HG03097 (cell line): ENCODE measurements around the gene CNIH2.

Experiments
- ATAC-seq: cut with Tn5 transposase; IDR thresholded peaks from one replicate; pipeline ENCODE4 v1.9.1; 2021; ENCODE audit not compliant: unreplicated experiment, low FRiP score

The CNIH2 gene

GRCh38 chr11:66258473-66258893 is 19.5 kb upstream of the CNIH2 start:
- no peak for ATAC-seq

DNA sequence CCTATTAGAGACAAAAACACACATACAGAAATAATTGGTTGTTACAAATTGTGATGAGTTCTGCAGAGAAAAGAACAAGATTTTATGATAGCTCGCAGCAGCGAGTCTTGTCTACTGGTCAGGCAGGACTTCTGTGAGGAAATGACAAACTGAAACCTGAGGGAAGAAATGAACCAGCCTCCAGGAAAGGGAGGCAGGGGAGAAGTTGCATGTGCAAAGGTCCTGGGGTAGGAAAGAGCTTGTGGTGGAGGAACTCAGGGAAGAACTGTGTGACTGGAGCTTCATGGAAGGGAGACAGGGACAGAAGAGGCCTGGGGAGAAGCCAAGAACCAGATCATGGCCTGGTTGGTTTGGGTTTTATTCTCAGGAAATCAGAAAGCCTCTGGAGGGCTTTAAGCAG is 18.8 kb upstream of the CNIH2 start:
- no peak for ATAC-seq

- no peak for ATAC-seq
Measured at GRCh38 chr11:66259956-66260355, 18.0 kb upstream of the CNIH2 start.

- ATAC-seq, result no peak
Measured at GRCh38 chr11:66261578-66261977, 16.4 kb upstream of the CNIH2 start.

GRCh38 chr11:66262191-66262590 is 15.8 kb upstream of the CNIH2 start:
- no peak for ATAC-seq

DNA sequence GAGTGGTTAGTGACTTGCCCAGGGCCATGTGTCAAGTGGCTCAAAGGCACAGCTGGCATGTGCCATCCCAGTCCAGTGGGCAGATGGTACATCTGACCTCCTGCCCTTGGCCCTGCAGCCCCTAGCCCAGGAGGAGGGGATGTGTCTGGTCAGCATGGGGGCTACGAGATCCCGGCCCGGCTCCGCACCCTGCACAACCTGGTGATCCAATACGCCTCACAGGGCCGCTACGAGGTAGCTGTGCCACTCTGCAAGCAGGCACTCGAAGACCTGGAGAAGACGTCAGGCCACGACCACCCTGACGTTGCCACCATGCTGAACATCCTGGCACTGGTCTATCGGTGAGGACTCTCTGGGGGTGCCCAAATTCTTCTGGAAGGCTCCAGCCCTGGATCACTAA is 15.3 kb upstream of the CNIH2 start:
- no peak for ATAC-seq

DNA sequence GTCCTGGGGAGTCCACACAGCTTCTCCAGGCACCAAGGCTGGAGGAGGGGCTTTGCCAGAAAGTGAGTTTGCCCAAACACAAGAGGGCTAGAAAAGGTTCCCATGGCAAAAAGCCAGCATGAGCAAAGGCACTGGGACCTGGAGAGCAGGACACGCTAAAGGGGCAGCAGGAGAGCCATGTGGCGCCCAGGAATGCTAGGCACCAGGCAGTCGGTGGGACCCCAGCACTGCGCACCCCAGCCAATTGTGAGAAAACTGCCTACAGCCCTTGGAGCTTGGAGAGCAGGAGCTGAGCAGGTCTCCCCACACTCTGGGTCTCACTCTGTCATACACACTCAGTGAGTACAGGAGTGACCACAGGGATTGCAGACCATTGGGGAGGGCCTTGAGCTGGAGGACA is 14.7 kb upstream of the CNIH2 start:
- ATAC-seq, result no peak

DNA sequence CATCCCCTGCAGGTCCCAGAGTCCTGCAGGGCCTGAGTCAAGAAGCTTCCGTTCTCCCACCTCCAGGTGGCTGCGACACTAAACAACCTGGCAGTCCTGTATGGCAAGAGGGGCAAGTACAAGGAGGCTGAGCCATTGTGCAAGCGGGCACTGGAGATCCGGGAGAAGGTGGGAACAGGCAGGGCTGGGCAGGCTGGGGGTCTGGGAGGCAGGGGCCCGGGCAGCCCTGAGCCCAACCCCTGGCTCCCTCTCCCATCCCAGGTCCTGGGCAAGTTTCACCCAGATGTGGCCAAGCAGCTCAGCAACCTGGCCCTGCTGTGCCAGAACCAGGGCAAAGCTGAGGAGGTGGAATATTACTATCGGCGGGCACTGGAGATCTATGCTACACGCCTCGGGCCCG is 14.2 kb upstream of the CNIH2 start:
- ATAC-seq, result no peak

GRCh38 chr11:66264383-66264782 is 13.6 kb upstream of the CNIH2 start:
- no peak for ATAC-seq

DNA sequence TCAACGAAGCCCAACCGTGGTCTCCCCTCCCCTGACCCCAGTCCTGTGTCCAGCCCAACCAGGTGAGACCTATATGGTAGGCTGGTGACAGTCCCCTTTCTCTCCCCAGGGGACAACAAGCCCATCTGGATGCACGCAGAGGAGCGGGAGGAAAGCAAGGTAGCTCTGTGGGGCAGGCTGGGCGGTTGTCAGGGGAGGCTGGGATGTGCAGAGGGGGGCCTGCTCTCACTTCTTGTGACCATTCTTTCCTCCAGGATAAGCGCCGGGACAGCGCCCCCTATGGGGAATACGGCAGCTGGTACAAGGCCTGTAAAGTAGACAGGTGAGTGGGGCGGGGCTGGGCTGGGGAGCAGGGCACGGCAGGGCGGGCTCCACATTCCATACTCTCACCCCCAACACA is 13.1 kb upstream of the CNIH2 start:
- ATAC-seq, result no peak

- ATAC-seq, result no peak
Measured at GRCh38 chr11:66265531-66266377, 12.2 kb upstream of the CNIH2 start.

DNA sequence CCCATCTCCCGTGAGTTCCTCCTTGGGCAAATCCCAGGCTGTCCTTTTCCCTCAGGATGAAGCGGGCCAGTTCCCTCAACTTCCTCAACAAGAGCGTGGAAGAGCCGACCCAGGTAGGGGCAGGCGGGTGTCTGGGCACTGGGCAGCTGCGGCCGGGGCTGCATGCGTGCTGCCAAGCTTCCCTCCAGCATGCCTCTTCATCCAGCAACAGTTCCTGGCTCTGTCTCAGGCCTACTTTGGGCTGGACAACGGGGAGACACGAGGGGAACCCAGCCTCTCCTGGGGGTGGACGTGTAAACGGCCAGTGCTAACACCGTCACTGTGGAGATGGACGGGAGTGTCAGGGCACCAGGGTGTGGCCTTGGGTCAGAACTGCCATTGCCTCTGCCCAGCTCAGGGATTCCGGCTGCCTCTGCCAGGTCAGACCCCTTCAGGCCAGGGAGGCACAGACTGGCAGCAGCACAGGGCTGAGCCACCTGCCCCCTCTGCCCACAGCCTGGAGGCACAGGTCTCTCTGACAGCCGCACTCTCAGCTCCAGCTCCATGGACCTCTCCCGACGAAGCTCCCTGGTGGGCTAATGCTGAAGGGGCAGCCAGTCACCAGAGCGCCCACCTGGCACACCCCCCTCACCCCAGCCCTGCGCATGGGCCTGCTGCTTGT is 11.5 kb upstream of the CNIH2 start:
- no peak for ATAC-seq

DNA sequence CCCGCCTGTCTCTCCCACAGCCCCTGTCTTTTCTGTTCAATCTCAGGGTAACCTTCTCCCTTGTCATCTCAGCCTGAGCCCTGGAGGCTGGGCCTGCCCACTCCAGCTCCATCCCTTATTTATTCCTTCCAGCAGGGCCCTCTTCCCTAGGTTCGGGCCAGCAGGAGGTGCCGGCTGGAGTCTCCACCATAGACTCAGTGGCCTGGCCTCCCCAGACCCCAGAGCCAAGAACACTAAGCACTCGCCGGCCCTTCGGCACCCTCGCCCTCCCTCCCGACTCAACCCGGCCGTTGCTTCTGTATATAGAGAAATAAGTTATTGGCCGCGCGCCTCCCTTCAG is 11.0 kb upstream of the CNIH2 start:
- no peak for ATAC-seq

DNA sequence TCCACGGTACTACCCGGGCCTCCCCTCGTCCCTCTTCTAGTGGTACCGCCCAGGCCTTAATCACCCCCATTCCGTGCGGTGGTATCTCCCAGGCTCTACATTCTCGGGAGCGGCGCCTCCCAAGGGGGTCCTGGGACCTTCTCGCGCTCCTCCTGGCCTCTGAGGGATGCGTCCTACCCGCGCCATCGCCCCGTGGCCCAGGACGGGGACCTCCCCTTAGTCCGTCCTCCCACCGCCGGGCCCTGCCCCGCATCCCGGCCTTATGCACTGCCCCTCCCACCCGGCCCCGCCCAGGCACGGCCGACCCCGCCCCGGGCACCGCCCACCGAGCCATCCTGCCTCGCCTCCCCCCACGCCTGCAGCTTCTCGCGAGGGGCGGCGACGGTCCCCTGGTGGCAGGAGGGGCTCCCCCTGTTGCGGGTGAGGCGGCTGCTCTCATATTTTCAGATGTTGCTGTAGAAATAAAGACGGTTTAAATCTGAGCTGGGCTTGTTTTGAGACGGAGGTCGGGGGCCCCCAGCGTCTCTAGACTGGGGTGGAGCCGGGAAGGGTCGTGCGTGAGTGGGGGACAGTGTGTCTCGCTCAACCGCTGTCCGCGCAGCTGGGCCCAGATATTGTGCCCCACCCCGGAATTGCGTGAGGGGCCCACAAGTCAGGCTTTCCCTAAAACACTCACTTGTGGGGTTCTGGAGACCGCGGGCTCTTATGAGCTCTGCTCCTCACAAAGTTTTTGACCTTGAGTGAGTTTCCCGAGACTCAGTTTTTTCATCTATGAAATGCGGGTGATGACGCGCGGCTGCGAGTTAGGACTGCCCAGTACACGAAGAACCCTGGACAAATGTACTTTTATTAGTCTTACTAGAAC is 10.4 kb upstream of the CNIH2 start:
- peak; percentile 42 for ATAC-seq

GRCh38 chr11:66268244-66268951 is 9.6 kb upstream of the CNIH2 start, which contains the start of gene RAB1B:
Gene RAB1B, plus strand, starts transcription at chr11:66268639. Its CDS starts 41 bp downstream, at chr11:66268680.
- ATAC-seq, result peak; percentile 91

GRCh38 chr11:66268952-66269905 is 8.7 kb upstream of the CNIH2 start:
- no peak for ATAC-seq

- no peak for ATAC-seq
Measured at GRCh38 chr11:66271816-66272215, 6.2 kb upstream of the CNIH2 start.

- no peak for ATAC-seq
Measured at GRCh38 chr11:66272596-66272995, 5.4 kb upstream of the CNIH2 start.

- no peak for ATAC-seq
Measured at GRCh38 chr11:66274219-66274618, 3.8 kb upstream of the CNIH2 start.
